Activated CD4-positive, alpha-beta memory T cell treated with anti-CD3 and anti-CD28 coated beads, Interleukin-2, amount 10 ng/mL, durations not matched to agents 7 days and 5 days (primary cell): ENCODE measurements around the gene SOX2. TPM values are rescaled to one million over a fixed set of nuclear protein-coding genes. Genes with fewer than 3 reads are reported as not detected.

Experiments used
- CTCF ChIA-PET: fragments of 350-600 bp; sonication (Branson Sonifier 250); formaldehyde crosslinking; loops from one replicate; lab custom pipeline; 2021; ENCODE audit warnings: antibody characterized with exemption, inconsistent platforms; lab: Charles Lee
- POLR2A ChIA-PET: fragments of 350-600 bp; sonication (Branson Sonifier 250); formaldehyde crosslinking; loops from one replicate; lab custom pipeline; 2021; ENCODE audit warnings: antibody characterized with exemption; lab: Charles Lee
- DNase-seq: peaks from one replicate; pipeline ENCODE4 v3.0.0-alpha.2; 2020
- H3K27ac Mint-ChIP-seq: one replicate; pipeline ENCODE4 v1.8.0; 2021; ENCODE audit warnings: mild to moderate bottlenecking, mixed read lengths
- H3K27me3 Mint-ChIP-seq: one replicate; pipeline ENCODE4 v1.8.0; 2021; ENCODE audit warnings: mixed read lengths
- H3K36me3 Mint-ChIP-seq: one replicate; pipeline ENCODE4 v1.8.0; 2021; ENCODE audit warnings: low read depth, mixed read lengths
- H3K4me1 Mint-ChIP-seq: one replicate; pipeline ENCODE4 v1.8.0; 2021; ENCODE audit warnings: mixed read lengths
- H3K4me3 Mint-ChIP-seq: one replicate; pipeline ENCODE4 v1.8.0; 2021; ENCODE audit warnings: mild to moderate bottlenecking, mixed read lengths
- H3K9me3 Mint-ChIP-seq: one replicate; pipeline ENCODE4 v1.8.0; 2021; ENCODE audit warnings: mixed read lengths
- total RNA-seq, 2 experiments: library from RNA; stranded (reverse); gene quantifications; one replicate each; pipeline ENCODE4 v1.2.3, GENCODE V29; 2021

The SOX2 gene
- total RNA-seq, 2 experiments from 2014 or later = not detected

GRCh38 chr3:181728470-181729340 is 17.0 kb downstream of the SOX2 start:
- CTCF ChIA-PET = interaction anchor here (0.9 to 2.9 kb wide), 4 partner anchors 15 to 27 kb away, joined by 3 to 17 read pairs (median 6); no protein-coding TSS in a partner anchor

GRCh38 chr3:181729341-181729869 is 17.7 kb downstream of the SOX2 start:
- Mint-ChIP-seq H3K27me3 (peaks cover 61% of the 10 kb centered on the region), H3K27ac (no peak overlapping the region), H3K36me3 (peaks cover 7% of the 10 kb centered on the region), H3K9me3 (peaks cover 1% of the 10 kb centered on the region), H3K4me1 (peaks cover 3% of the 10 kb centered on the region), H3K4me3 (no peak overlapping the region)
- ChIA-PET POLR2A (no interaction called here), CTCF (interaction anchor here (0.9 to 1.2 kb wide), 2 partner anchors 16 to 29 kb away, joined by 3 to 4 read pairs; no protein-coding TSS in a partner anchor)
- DNase-seq = no peak

More at GRCh38 chr3:181728470-181729340, 17.0 kb downstream of the SOX2 start:
- peaks cover 68% of the 10 kb centered on the region for H3K27me3 Mint-ChIP-seq
- H3K36me3 Mint-ChIP-seq = peaks cover 13% of the 10 kb centered on the region
- H3K27ac Mint-ChIP-seq = no peak overlapping the region
- peaks cover 3% of the 10 kb centered on the region for H3K9me3 Mint-ChIP-seq
- DNase-seq = no peak
- H3K4me3 Mint-ChIP-seq = no peak overlapping the region
- POLR2A ChIA-PET = no interaction called here
- H3K4me1 Mint-ChIP-seq = peaks cover 3% of the 10 kb centered on the region

- DNase-seq = no peak
- Mint-ChIP-seq H3K4me1 (peaks cover 3% of the 10 kb centered on the region), H3K4me3 (no peak overlapping the region), H3K9me3 (no peaks in the 10 kb centered on the region), H3K27me3 (peaks cover 52% of the 10 kb centered on the region), H3K27ac (no peak overlapping the region), H3K36me3 (peaks cover 6% of the 10 kb centered on the region)
- POLR2A ChIA-PET = no interaction called here
- CTCF ChIA-PET = interaction anchor here (0.9 to 1.2 kb wide), 2 partner anchors 17 to 30 kb away, joined by 3 to 4 read pairs; no protein-coding TSS in a partner anchor
These were observed 18.6 kb downstream of the SOX2 start for GRCh38 chr3:181730316-181730715.

GRCh38 chr3:181730934-181731333 is 19.2 kb downstream of the SOX2 start:
- Mint-ChIP-seq H3K4me3 (no peak overlapping the region), H3K36me3 (peaks cover 4% of the 10 kb centered on the region), H3K27ac (no peak overlapping the region), H3K27me3 (peaks cover 47% of the 10 kb centered on the region), H3K9me3 (no peaks in the 10 kb centered on the region), H3K4me1 (peaks cover 3% of the 10 kb centered on the region)
- no peak for DNase-seq
- POLR2A ChIA-PET = no interaction called here
- CTCF ChIA-PET = no interaction called here

GRCh38 chr3:181735911-181736310 is 24.2 kb downstream of the SOX2 start:
- Mint-ChIP-seq H3K27ac (no peak overlapping the region), H3K4me3 (no peak overlapping the region), H3K27me3 (peaks cover 3% of the 10 kb centered on the region), H3K4me1 (no peaks in the 10 kb centered on the region), H3K9me3 (no peaks in the 10 kb centered on the region), H3K36me3 (no peaks in the 10 kb centered on the region)
- ChIA-PET POLR2A (no interaction called here), CTCF (no interaction called here)
- no peak for DNase-seq

GRCh38 chr3:181738551-181738950 is 26.8 kb downstream of the SOX2 start:
- Mint-ChIP-seq H3K27ac (no peak overlapping the region), H3K4me3 (no peak overlapping the region), H3K27me3 (no peaks in the 10 kb centered on the region), H3K9me3 (no peaks in the 10 kb centered on the region), H3K36me3 (no peaks in the 10 kb centered on the region), H3K4me1 (no peaks in the 10 kb centered on the region)
- CTCF ChIA-PET = no interaction called here
- POLR2A ChIA-PET = no interaction called here
- no peak for DNase-seq

GRCh38 chr3:181739628-181740027 is 27.9 kb downstream of the SOX2 start:
- Mint-ChIP-seq H3K4me3 (no peak overlapping the region), H3K4me1 (no peaks in the 10 kb centered on the region), H3K27me3 (no peaks in the 10 kb centered on the region), H3K36me3 (no peaks in the 10 kb centered on the region), H3K9me3 (no peaks in the 10 kb centered on the region), H3K27ac (no peak overlapping the region)
- no peak for DNase-seq
- POLR2A ChIA-PET = no interaction called here
- CTCF ChIA-PET = no interaction called here

GRCh38 chr3:181741417-181741816 is 29.7 kb downstream of the SOX2 start:
- ChIA-PET POLR2A (no interaction called here), CTCF (interaction anchor here (0.7 kb wide), 1 partner anchor 1553 kb away, joined by 4 read pairs; no protein-coding TSS in a partner anchor)
- Mint-ChIP-seq H3K27me3 (peaks cover 2% of the 10 kb centered on the region), H3K4me3 (no peak overlapping the region), H3K36me3 (no peaks in the 10 kb centered on the region), H3K4me1 (no peaks in the 10 kb centered on the region), H3K9me3 (no peaks in the 10 kb centered on the region), H3K27ac (no peak overlapping the region)
- DNase-seq = no peak

GRCh38 chr3:181752202-181752671 is 40.5 kb downstream of the SOX2 start:
- no peak for DNase-seq
- H3K4me1 Mint-ChIP-seq = no peaks in the 10 kb centered on the region
- CTCF ChIA-PET = no interaction called here
- no peak overlapping the region for H3K27ac Mint-ChIP-seq
- POLR2A ChIA-PET = no interaction called here
- H3K4me3 Mint-ChIP-seq = no peak overlapping the region
- H3K36me3 Mint-ChIP-seq = no peaks in the 10 kb centered on the region
- no peaks in the 10 kb centered on the region for H3K9me3 Mint-ChIP-seq
- no peaks in the 10 kb centered on the region for H3K27me3 Mint-ChIP-seq

- Mint-ChIP-seq H3K4me1 (no peaks in the 10 kb centered on the region), H3K4me3 (no peak overlapping the region), H3K36me3 (no peaks in the 10 kb centered on the region), H3K27me3 (no peaks in the 10 kb centered on the region), H3K9me3 (no peaks in the 10 kb centered on the region), H3K27ac (no peak overlapping the region)
- no peak for DNase-seq
- POLR2A ChIA-PET = no interaction called here
- CTCF ChIA-PET = no interaction called here
These were observed 41.7 kb downstream of the SOX2 start for GRCh38 chr3:181753391-181753790.

- Mint-ChIP-seq H3K4me3 (no peak overlapping the region), H3K4me1 (no peaks in the 10 kb centered on the region), H3K9me3 (no peaks in the 10 kb centered on the region), H3K27ac (no peak overlapping the region), H3K27me3 (no peaks in the 10 kb centered on the region), H3K36me3 (no peaks in the 10 kb centered on the region)
- CTCF ChIA-PET = interaction anchor here (1.0 kb wide), 1 partner anchor 10 kb away, joined by 3 read pairs; no protein-coding TSS in a partner anchor
- no peak for DNase-seq
- POLR2A ChIA-PET = no interaction called here
These were observed 44.2 kb downstream of the SOX2 start for GRCh38 chr3:181755959-181756358.

GRCh38 chr3:181756645-181757297 is 45.0 kb downstream of the SOX2 start:
- Mint-ChIP-seq H3K4me1 (no peaks in the 10 kb centered on the region), H3K36me3 (no peaks in the 10 kb centered on the region), H3K9me3 (no peaks in the 10 kb centered on the region), H3K4me3 (no peak overlapping the region), H3K27ac (no peak overlapping the region), H3K27me3 (no peaks in the 10 kb centered on the region)
- ChIA-PET POLR2A (no interaction called here), CTCF (interaction anchor here (1.0 kb wide), 1 partner anchor 10 kb away, joined by 3 read pairs; no protein-coding TSS in a partner anchor)
- no peak for DNase-seq
